Measurements from ENCODE around the gene OBP2A. TPM values are rescaled to one million over a fixed set of nuclear protein-coding genes. Genes with fewer than 3 reads are reported as not detected.
"Not testable (repeated sequence)": the region's sequence is repeated elsewhere in the genome, so short reads cannot be mapped to it uniquely, and the experiment has no call there.

Gene OBP2A
- total RNA-seq, 4 donors from 2014 or later = not detected

DNA sequence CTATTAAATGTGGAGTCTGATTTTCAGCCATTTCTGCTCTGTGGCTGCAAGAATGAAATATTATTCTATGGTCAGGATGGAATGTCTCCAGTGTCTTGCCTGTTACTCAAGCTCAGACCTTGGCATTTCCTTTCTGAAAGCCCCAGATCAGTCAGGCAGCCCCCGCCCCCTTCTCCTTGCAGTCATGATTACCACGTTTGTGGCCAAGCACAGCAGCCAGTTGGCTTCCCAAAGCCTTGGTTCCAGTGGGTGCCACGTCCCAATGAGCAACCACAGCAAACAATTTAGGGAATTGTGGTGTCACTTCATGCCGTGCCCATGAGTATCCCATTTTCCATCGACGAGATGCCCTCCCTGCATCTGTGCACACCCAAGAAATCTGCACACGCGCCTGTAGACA is 9.7 kb upstream of the OBP2A start:
- H3K9me3 ChIP-seq = no peaks in the 10 kb centered on the region
- TF ChIP-seq POLR2A (IDR thresholded peaks at IDR 0.05) = no peak
- intact Hi-C loops (cut with DNase I; ENCODE audit: low total_unique reads) (no loop called here), in situ Hi-C loops (cut with MboI; ENCODE audit: low pct_ligation_motif_present in 1 of 4, low pct_unique_long_range_greater_than_20kb in 1 of 4, low sequenced_read_pairs in 3 of 4) (no loop called here)
- H3K4me3 ChIP-seq = no peak overlapping the region
- H3K36me3 ChIP-seq = no peaks in the 10 kb centered on the region
- H3K27ac ChIP-seq = no peak overlapping the region
- no peak for DNase-seq
- H3K27me3 ChIP-seq = no peaks in the 10 kb centered on the region
- H3K4me1 ChIP-seq = no peaks in the 10 kb centered on the region
- 67% methylated on average over 8 of the region's 8 CpGs; no CpG with 5 or more reads in 1 of the 2 donors for WGBS, 2 donors (ENCODE audit: low coverage in 1 of 2)

DNA sequence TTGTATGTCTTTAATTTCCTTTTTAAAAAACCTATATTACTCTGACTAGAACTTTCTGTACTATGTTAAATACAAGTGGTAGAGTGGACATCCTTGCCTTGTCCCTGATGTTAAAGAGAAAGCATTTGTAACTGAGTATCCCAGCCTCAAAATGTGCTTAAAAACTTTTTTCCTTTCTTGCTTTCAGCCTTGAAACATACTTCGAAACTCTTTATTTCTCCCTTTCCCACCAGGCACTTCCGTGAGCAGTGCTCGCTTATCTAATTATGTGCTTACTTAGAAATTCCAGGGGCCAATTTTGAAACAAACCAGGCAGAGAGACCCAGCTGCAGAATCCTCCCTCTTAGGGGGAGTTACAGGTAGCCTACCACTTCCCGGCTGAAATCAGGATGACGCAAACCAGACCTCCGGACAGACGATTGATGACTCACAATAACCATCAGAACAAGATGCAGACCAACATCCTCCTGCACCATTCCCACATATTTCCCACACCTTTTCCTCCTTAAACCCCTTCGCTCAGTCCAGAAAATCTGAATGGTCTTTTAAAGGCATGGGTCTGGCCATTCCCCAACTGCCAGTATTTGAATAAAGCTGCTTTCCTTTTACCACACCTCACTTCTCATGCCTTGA is 2.5 kb upstream of the OBP2A start:
- H3K4me3 ChIP-seq; H3K27ac ChIP-seq; intact Hi-C loops (cut with DNase I; ENCODE audit: low total_unique reads); in situ Hi-C loops (cut with MboI; ENCODE audit: low pct_ligation_motif_present in 1 of 4, low pct_unique_long_range_greater_than_20kb in 1 of 4, low sequenced_read_pairs in 3 of 4); H3K27me3 ChIP-seq; DNase-seq; H3K4me1 ChIP-seq; H3K9me3 ChIP-seq; H3K36me3 ChIP-seq: not testable (repeated sequence)
- WGBS, 2 donors (ENCODE audit: low coverage in 1 of 2) = 43 to 50% methylated on average over 4 to 8 of the region's 8 CpGs

DNA sequence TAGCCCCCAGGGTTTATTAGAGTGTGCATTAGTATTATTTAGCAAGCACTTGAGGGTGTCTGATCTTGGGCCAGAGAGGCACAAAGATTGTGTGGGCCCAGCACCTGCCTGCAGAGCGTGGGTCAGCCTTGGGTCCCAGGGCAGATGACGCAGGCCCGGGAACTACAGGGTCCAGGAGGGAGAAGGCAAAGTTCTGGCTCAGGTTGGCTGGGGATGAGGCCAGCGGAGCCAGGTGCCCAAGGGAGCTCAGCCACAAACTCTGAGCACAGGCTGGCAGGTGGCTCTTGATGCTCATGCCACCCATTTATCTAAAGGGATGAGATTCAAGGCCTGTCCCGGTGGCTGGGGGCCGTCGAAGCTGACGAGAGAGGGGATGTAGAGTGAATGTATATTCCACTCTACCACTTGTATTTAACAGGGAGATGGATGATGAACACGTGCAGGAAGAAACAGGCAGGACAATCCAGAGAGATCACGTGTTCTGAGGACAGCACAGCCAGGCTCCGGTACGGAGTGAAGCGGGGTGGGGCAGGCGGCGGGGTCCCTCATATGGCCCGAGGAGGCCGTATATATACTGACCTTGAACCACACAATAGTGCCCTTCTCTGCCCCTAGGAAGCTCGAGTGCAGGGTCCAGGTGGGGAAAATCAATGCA is 818 bp upstream of the OBP2A start:
- H3K36me3 ChIP-seq = no peaks in the 10 kb centered on the region
- H3K27me3 ChIP-seq = peaks cover 4% of the 10 kb centered on the region
- no peak for DNase-seq
- H3K4me1 ChIP-seq = no peaks in the 10 kb centered on the region
- no peak overlapping the region for H3K4me3 ChIP-seq
- TF ChIP-seq POLR2AphosphoS5 (IDR thresholded peaks at IDR 0.05) (no peak), EP300 (IDR thresholded peaks at IDR 0.05; ENCODE audit: low read depth) (no peak), POLR2A (IDR thresholded peaks at IDR 0.05) (no peak)
- TF ChIP-seq, protein P1, sequence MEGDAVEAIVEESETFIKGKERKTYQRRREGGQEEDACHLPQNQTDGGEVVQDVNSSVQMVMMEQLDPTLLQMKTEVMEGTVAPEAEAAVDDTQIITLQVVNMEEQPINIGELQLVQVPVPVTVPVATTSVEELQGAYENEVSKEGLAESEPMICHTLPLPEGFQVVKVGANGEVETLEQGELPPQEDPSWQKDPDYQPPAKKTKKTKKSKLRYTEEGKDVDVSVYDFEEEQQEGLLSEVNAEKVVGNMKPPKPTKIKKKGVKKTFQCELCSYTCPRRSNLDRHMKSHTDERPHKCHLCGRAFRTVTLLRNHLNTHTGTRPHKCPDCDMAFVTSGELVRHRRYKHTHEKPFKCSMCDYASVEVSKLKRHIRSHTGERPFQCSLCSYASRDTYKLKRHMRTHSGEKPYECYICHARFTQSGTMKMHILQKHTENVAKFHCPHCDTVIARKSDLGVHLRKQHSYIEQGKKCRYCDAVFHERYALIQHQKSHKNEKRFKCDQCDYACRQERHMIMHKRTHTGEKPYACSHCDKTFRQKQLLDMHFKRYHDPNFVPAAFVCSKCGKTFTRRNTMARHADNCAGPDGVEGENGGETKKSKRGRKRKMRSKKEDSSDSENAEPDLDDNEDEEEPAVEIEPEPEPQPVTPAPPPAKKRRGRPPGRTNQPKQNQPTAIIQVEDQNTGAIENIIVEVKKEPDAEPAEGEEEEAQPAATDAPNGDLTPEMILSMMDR (IDR thresholded peaks at IDR 0.05) = no peak
- in situ Hi-C loops (cut with MboI; ENCODE audit: low pct_ligation_motif_present in 1 of 4, low pct_unique_long_range_greater_than_20kb in 1 of 4, low sequenced_read_pairs in 3 of 4) (no loop called here), intact Hi-C loops (cut with DNase I; ENCODE audit: low total_unique reads) (no loop called here)
- WGBS, 2 donors (ENCODE audit: low coverage in 1 of 2) = 67 to 75% methylated on average over 11 to 18 of the region's 18 CpGs
- H3K27ac ChIP-seq = no peak overlapping the region
- H3K9me3 ChIP-seq = no peaks in the 10 kb centered on the region

DNA sequence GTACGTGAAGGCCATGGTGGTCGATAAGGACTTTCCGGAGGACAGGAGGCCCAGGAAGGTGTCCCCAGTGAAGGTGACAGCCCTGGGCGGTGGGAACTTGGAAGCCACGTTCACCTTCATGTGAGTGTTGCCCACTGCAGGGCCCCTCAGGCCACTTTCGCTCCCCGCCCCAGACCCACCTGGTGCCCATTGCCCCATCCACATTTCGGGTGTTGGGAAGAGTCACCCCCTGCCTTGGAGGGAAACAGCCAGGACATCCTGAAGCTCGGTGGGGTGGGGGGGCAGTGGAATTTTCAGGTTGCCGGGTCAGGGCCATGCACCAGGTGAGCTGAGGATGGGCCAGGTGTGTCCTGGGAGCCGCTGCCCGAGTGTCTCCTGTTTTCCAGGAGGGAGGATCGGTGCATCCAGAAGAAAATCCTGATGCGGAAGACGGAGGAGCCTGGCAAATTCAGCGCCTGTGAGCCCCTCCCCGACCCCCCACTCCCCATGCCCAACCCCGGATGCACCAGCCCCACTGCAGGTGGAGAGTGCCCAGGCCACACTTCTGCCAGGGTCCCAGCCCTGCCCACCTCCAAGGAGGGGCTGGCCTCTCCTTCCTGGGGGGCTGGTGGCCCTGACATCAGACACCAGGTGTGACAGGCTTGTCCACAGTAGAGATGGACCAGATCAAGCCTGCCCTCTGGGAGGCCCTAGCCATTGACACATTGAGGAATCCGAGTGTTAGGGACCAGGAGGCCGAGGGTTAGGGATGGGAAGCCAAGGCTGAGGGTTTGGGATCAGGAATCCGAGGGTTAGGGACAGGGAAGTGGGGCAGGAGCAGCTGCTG is 1.1 kb downstream of the OBP2A start:
- H3K9me3 ChIP-seq; in situ Hi-C loops (cut with MboI; ENCODE audit: low pct_ligation_motif_present in 1 of 4, low pct_unique_long_range_greater_than_20kb in 1 of 4, low sequenced_read_pairs in 3 of 4): not testable (repeated sequence)

DNA sequence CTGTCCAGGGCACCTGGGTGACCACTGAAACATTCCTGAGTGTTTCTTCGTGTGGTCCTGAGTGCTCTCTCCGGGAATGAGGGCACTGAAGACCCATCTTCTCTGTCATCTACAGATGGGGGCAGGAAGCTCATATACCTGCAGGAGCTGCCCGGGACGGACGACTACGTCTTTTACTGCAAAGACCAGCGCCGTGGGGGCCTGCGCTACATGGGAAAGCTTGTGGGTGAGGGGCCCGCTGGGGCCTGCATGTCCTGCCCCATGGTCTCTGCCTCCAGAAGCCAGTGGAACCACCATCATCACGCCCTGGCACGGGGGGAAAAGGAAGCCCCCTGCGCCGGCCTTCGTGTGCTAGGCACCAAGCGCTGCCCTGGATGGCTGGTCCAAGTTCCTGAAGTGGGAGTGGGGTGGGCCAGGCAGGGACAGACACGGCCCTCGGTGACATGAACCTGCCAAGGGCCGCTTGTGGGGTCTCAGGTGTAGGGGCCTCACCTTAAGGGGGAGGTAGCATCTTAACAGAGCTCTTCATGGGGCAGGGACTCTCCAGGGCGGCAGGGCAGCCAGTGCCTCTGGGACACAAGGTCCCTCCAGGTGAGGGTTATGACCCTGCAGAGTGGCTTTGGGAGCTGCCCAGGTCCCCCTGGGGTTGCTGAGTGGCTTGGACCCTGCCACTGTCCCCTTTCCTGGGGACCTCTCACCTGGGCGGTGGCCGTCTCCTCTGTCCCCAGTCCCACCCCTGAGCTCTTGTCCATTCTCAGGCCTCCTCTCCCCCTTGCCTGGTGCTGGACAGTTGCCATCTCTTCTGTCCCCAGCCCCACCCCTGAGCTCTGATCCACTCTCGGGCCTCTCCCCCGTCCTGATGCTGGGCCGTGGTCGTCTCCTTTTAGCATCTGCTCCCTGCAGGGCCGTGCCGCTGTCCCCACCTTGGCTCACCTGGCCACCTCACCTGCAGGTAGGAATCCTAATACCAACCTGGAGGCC is 2.1 kb downstream of the OBP2A start:
- Histone ChIP-seq H3K36me3 (no peaks in the 10 kb centered on the region), H3K27me3 (no peaks in the 10 kb centered on the region), H3K9me3 (no peaks in the 10 kb centered on the region), H3K4me1 (no peaks in the 10 kb centered on the region), H3K27ac (no peak overlapping the region), H3K4me3 (no peak overlapping the region)
- TF ChIP-seq EP300 (IDR thresholded peaks at IDR 0.05; ENCODE audit: low read depth) = no peak
- no peak for TF ChIP-seq POLR2AphosphoS5 (IDR thresholded peaks at IDR 0.05)
- TF ChIP-seq POLR2A (IDR thresholded peaks at IDR 0.05) = no peak
- TF ChIP-seq, protein P1 (IDR thresholded peaks at IDR 0.05) = no peak
- intact Hi-C loops (cut with DNase I; ENCODE audit: low total_unique reads) = no loop called here
- in situ Hi-C loops (cut with MboI; ENCODE audit: low pct_ligation_motif_present in 1 of 4, low pct_unique_long_range_greater_than_20kb in 1 of 4, low sequenced_read_pairs in 3 of 4) = no loop called here
- 60 to 79% methylated on average over 2 to 27 of the region's 28 CpGs for WGBS, 2 donors (ENCODE audit: low coverage in 1 of 2)
- DNase-seq = no peak

More for the DNA sequence above, 1.1 kb downstream of the OBP2A start:
- 85% methylated on average over 19 of the region's 21 CpGs; no CpG with 5 or more reads in 1 of the 2 donors for WGBS, 2 donors (ENCODE audit: low coverage in 1 of 2)
- DNase-seq; H3K27ac ChIP-seq; H3K27me3 ChIP-seq; H3K4me3 ChIP-seq; intact Hi-C loops (cut with DNase I; ENCODE audit: low total_unique reads); H3K4me1 ChIP-seq; H3K36me3 ChIP-seq: not testable (repeated sequence)

DNA sequence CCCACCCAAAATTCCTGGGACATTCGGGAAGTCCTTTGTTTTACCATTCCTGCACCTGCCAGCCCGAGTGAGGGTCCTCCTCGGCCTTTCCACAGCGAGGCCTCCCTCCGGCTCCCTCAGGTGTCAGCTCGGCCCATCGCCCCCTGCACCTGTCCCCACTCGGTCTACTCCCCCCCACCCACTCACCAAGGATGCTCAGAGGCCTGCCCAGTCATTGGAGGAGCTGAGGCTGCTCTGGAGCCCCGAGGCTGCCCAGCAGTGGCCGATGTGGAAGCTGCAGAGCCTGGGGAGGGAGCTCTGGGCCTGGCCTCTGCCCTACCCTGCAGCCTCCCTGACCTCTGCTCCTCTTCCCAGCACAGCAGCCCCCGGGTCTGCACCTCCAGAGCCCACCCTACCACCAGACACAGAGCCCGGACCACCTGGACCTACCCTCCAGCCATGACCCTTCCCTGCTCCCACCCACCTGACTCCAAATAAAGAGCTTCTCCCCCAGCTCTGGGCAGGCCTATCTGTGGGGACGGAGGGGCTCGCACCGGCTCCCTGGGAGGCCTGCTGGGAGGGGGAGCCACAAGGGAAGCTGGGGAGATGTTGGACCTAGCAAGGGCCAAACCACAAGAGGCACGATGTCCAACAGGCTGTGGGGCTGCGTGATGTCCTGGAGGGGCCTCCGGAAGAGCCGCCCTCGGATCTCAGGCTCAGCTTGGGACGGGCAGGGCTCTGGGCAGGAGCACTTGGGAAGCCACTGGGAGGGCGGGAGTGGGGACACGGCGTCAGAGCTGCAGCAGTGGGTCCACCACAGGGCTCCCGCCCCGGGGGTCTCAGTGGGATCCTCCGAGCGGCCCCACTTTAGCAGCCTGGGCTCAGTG is 3.8 kb downstream of the OBP2A start:
- in situ Hi-C loops (cut with MboI; ENCODE audit: low pct_ligation_motif_present in 1 of 4, low pct_unique_long_range_greater_than_20kb in 1 of 4, low sequenced_read_pairs in 3 of 4); H3K9me3 ChIP-seq; H3K4me1 ChIP-seq; H3K27me3 ChIP-seq; H3K27ac ChIP-seq; H3K36me3 ChIP-seq; H3K4me3 ChIP-seq; DNase-seq: not testable (repeated sequence)
- 79% methylated on average over 20 of the region's 28 CpGs; no CpG with 5 or more reads in 1 of the 2 donors for WGBS, 2 donors (ENCODE audit: low coverage in 1 of 2)
- intact Hi-C loops (cut with DNase I; ENCODE audit: low total_unique reads) = loop anchor here (10.0 kb wide), 1 partner anchor 505 kb away; no protein-coding TSS in a partner anchor

Measured in transverse colon (tissue), 4 donors.